ENCODE results near the gene KNDC1.

GRCh38 chr10:133230044-133230361, 70.0 kb downstream of the KNDC1 start, which contains the start of gene UTF1:
- TF ChIP-seq CTCF (IDR thresholded peaks at IDR 0.05) (no peak), EZH2 (IDR thresholded peaks at IDR 0.05; ENCODE audit: borderline replicate concordance, insufficient read depth, low read depth, low read length, poor library complexity, severe bottlenecking) (no peak)
